ENCODE measurements around the gene WDR72.
"Not testable (repeated sequence)": the region's sequence is repeated elsewhere in the genome, so short reads cannot be mapped to it uniquely, and the experiment has no call there.

DNA sequence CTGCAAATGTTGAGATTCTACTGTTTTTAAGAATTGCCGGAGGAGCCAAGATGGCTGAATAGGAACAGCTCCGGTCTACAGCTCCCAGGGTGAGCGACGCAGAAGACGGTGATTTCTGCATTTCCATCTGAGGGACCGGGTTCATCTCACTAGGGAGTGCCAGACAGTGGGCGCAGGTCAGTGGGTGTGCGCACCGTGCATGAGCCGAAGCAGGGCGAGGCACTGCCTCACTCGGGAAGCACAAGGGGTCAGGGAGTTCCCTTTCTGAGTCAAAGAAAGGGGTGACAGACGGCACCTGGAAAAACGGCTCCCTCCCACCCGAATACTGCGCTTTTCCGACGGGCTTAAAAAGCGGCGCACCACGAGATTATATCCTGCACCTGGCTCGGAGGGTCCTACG lies 75.3 kb downstream of the WDR72 start:
- TF ChIP-seq CTCF, POLR2A (IDR thresholded peaks at IDR 0.05): not testable (repeated sequence)
